HUDEP-2 (cell line): ENCODE data around the gene ACADSB.

Experiments
- DNase-seq, 76 experiments: peaks; one replicate each; lab custom pipeline; 2025; ENCODE audit not compliant: unreplicated experiment in 76 of 76; lab: John Stamatoyannopoulos, UW

Gene ACADSB

GRCh38 chr10:123000155-123000554 is 8.7 kb upstream of the ACADSB start:
- DNase-seq = no peak

GRCh38 chr10:123001370-123001769 is 7.4 kb upstream of the ACADSB start:
- DNase-seq = peak in 4 of 76 experiments; percentile 12 to 34 (median 22)

GRCh38 chr10:123004298-123004697 is 4.5 kb upstream of the ACADSB start:
- DNase-seq = no peak

- DNase-seq = peak in 58 of 76 experiments; percentile 3 to 66 (median 34)
Measured at GRCh38 chr10:123007558-123008354, 1.1 kb upstream of the ACADSB start.

- DNase-seq = peak in 25 of 76 experiments; percentile 2 to 50 (median 13)
Measured at GRCh38 chr10:123009105-123009820, 457 bp downstream of the ACADSB start.

- DNase-seq = no peak
Measured at GRCh38 chr10:123011987-123012386, 3.2 kb downstream of the ACADSB start.

- DNase-seq = no peak
Measured at GRCh38 chr10:123013456-123014419, 4.9 kb downstream of the ACADSB start.

GRCh38 chr10:123014772-123015171 is 6.0 kb downstream of the ACADSB start:
- peak in 1 of 76 experiments; percentile 2 for DNase-seq

- no peak for DNase-seq
Measured at GRCh38 chr10:123016228-123016627, 7.4 kb downstream of the ACADSB start.

GRCh38 chr10:123017421-123018165 is 8.8 kb downstream of the ACADSB start:
- DNase-seq = no peak

- no peak for DNase-seq
Measured at GRCh38 chr10:123018531-123018930, 9.7 kb downstream of the ACADSB start.

GRCh38 chr10:123019264-123019663 is 10.5 kb downstream of the ACADSB start:
- DNase-seq = no peak

- no peak for DNase-seq
Measured at GRCh38 chr10:123019941-123020703, 11.3 kb downstream of the ACADSB start.

- peak in 2 of 76 experiments; percentile 7 to 12 for DNase-seq
Measured at GRCh38 chr10:123021517-123021916, 12.7 kb downstream of the ACADSB start.

GRCh38 chr10:123024540-123024939 is 15.7 kb downstream of the ACADSB start:
- no peak for DNase-seq

GRCh38 chr10:123026302-123026701 is 17.5 kb downstream of the ACADSB start:
- DNase-seq = no peak

- no peak for DNase-seq
Measured at GRCh38 chr10:123027861-123028260, 19.1 kb downstream of the ACADSB start.

- DNase-seq = no peak
Measured at GRCh38 chr10:123031124-123031523, 22.3 kb downstream of the ACADSB start.

GRCh38 chr10:123034332-123034731 is 25.5 kb downstream of the ACADSB start:
- no peak for DNase-seq
